Dermis microvascular lymphatic vessel endothelial cell (primary cell): ENCODE data around the gene WNT5B. TPM values are rescaled to one million over a fixed set of nuclear protein-coding genes. Genes with fewer than 3 reads are reported as not detected.

Experiments
- DNase-seq, 2 donors: peaks; one replicate each; pipeline versions ENCODE4 v3.0.0 to v3.0.0-alpha.2; 2010; ENCODE audit warnings: low read depth in 2 of 2
- total RNA-seq: library from RNA; depleted of rRNA; stranded (reverse); fragments of >200 nt; gene quantifications from 2 replicates; pipeline ENCODE4 v1.2.1, GENCODE V29; 2014

The WNT5B gene
- total RNA-seq, 1 donor from 2014 or later, result 0.13 TPM

DNA sequence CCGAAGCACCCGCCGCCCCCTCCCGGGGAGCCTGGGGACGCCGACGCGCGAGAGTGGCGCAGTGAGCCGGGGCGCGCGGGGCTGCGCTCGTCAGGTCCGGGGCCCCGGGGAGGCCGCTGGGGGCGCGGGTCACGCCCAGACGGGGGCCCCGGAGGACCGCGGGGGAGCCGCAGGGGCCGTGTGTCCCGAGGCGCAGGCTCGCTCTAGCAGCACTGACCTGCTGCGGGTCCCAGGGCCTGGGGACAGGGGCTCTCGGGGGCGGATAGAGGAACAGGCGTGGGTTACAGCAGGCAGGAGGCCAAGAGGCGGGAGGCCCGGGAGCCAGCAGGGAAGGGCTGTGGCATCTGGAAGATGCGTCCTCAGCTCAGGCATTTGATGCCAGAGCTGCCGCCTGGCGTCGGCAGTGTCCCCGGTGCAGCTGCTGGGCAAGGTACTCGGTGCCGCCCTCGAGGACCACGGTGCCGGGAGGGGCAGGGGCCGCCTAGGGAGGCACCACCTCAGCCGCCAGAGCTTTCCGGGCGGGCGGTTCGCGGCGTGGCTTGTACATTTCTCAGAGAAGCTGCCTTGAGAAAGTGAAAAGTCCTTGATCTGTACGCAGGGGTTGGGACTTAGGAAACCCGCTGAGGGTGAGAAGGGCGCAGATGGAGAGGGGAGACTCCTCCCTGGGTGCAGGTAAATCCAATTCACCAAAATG is 1.2 kb downstream of the WNT5B start:
- peak in 1 of 2 donors; percentile 10 for DNase-seq

DNA sequence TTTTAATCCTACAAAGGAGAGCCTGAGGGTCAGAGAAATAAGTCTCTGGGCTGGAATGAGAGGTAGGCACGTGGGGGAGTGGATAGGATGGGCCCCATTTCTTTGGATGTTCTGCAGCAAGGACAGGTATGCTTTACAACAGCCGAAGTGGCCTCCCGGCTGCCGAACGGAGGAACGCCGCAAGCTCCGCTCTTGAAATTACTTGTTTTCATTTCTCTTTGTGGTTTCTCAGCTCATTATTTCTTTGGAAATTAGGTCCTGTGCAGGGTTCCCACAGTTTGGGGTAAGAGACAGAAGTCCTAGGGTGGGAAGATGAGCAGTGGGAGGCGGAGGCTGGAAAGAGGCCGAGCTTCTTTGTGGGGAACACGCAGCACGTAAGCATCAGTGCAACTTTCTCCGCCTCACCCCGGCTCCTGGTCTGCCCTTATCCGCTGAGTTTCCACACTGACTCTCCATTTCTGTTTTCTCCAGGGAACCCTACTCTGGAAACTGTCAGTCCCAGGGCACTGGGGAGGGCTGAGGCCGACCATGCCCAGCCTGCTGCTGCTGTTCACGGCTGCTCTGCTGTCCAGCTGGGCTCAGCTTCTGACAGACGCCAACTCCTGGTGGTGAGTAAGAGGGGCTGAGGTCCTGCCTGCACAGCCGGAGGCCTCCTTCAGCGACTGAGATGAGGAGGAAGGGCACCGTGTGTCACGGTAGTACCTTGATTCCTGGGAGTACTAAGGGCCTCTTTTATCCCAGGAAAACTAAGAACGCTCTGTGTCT is 2.0 kb downstream of the WNT5B start:
- DNase-seq, result peak in 1 of 2 donors; percentile 11

DNA sequence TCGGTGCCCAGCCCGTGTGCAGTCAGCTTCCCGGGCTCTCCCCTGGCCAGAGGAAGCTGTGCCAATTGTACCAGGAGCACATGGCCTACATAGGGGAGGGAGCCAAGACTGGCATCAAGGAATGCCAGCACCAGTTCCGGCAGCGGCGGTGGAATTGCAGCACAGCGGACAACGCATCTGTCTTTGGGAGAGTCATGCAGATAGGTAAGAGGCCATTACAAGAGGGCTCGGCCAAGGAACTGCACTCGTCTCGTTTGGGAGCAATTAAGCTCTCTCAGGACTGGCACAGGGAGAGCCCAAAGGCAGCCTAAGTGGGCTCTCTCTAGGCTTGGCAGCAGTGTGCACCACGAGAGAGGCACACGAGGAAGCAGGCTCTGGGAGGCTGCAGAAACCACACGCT is 3.7 kb downstream of the WNT5B start:
- DNase-seq, result no peak

DNA sequence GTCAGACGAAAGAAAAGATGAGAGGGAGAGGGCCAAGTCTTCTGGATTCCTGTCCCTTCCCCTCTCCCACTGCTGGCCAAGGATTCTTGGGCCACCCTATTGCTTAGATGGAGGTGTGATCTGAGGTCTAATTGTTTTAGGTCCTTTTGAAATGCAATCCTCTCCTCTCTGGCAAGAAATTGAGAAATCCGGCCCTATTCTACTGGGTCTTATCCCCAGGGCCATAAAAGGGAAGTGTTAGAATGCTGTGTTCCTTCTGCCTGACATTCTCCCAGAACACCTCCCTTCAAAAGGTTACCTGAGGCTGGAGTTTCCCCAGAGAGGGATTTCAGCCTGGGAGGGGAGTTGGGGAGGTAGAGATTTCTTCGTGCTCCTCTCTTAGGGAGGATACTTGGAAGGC is 4.4 kb downstream of the WNT5B start:
- DNase-seq, result no peak

DNA sequence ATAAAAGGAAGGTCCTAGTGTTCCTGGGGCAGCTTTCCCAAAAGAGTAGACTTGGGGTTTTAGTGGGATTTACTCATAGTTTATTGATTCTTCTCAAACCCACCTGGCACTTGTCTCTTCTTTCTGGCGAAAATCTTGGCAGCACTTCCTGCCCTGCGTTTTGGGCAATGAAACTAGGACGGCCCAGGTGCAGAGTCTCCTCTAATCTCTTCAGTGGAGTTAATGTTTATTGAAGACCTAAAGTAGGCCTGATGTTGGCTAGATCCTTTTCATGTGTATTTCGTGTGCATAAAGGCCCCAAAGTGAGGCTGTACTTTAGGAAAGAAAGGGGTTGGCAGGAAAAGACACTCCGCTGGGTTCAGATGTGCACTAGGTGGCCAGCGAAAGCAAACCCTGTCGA is 5.1 kb downstream of the WNT5B start:
- no peak for DNase-seq

DNA sequence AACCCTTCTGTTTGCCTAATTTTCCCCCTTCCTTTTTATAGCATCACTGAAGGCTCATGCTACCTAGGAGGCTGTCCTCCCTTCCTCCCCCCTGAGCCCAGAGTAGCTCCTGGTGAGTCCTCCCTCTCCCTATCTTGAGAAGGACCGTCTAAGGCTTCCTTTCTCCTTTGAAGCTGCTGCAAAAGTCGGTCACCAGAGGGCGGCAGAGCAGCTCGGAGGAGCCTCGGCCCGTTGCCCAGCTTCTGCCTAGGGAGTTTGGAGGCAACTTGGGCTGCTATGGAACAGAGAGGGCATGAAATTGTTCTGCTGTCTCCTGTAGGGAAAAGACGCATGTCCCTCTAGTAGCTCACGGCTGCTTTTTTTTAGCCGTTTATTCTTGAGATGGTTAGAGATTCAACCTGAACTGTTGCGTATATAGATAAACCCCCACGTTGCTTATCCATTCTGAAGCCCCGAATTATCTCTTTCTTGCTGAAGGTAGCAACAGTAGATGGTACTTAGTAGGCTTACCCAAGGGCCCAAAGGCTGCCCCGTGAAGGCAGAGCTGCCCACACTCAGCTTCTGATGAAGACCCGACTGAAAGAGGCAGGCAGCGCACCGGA is 5.7 kb downstream of the WNT5B start:
- peak; percentile 6 to 63 for DNase-seq

DNA sequence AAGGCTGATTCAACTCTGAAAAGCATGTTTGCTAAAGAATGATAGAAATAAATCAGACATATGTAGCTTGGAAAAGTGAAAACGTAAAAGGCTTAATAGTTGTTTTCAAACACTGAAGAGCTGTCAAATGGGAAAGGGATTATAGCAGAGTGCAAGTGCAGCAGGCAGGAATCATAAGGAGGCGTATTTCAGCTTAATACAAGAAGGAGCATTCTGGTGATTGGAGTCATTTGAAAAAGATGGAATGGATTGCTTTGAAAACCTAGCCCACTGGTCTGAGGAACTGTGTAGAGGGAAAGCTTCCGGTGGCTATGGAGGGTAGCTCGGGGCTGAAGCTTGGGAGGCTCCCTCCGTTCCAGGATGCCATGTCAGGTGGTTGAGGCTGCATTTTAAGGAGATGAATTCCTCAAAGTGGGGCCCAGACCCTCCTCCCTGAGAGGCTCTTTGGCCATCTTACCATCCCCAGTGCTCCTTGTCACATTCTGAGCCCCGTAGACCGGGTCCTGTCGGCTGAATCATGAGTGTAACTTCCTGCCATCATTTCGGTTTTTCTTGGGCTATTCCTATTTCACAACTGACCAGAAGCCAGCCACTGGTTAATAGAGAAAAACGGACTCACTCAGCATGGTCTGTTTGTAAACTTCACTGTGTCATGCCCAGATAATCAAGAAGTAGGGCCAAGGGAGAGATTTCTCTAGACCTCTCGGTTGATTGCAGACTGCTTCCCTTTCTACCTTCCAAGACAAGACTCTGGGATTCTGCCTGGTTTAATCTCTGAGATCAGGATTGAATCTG is 6.5 kb downstream of the WNT5B start:
- no peak for DNase-seq

DNA sequence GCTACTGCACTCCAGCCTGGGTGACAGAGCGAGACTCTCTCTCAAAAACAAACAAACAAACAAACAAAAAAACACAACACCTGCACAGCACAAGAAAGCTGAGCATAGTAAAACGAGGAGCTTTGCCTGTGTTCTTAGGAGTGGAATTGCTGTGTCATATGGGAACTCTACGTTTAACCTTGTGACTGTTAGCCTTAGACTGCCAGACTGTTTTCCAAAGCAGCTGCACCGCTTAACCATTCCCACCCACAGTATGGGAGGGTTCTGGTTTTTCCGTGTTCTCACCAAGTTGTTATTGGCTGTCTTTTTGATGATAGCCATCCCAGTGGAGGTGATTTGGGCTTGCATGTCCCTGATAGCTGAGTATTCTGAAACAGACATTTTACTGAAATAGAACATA is 9.2 kb downstream of the WNT5B start:
- no peak for DNase-seq

DNA sequence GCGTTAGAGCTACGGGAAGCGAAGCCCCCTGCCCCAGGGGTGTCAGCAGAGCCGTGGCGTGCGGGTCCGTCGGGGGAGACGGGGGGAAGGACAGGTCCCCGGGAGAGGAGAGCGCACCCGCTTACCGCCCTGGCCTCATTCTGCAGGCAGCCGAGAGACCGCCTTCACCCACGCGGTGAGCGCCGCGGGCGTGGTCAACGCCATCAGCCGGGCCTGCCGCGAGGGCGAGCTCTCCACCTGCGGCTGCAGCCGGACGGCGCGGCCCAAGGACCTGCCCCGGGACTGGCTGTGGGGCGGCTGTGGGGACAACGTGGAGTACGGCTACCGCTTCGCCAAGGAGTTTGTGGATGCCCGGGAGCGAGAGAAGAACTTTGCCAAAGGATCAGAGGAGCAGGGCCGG is 10.5 kb downstream of the WNT5B start:
- no peak for DNase-seq

DNA sequence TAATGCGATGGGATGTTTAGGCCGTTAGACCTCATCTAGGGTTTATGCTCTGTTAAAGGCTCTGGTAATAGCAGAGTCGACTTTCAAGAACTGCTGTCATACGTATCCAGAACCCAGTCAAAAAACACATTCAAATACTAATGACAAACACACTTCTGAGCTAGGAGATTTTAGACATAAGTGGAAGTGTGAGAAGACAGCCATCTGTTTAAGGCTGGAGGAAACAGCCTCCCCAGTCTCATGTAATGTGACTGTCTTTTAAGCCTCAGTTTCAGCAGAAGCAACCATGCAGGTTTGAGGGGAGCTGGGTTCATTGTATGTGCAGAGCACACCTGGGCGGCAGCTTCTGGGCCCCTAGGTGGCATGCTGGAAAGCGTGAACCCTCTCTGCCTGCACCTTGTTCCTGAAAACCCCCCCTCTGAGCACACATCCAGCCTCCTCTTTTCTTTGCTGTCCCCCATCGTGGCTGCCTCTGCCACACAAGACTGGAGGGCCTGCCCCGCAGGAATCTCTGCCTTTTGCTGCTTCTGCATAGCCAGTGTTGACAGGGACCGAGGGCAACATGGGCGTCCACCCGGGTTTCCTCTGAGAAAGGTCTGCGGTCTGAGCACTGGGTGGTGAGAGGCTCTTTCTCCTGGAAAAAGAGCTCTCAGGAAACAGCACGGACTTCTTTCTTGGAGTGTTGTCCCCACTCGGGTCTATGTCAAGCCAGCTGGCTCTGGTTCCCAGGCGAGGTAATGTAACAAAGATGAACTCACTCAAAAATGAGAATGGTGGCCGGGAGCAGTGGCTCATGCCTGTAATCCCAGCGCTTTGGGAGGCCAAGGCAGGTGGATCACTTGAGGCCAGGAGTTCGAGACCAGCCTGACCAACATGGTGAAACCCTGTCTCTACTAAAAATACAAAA is 11.6 kb downstream of the WNT5B start:
- no peak for DNase-seq

DNA sequence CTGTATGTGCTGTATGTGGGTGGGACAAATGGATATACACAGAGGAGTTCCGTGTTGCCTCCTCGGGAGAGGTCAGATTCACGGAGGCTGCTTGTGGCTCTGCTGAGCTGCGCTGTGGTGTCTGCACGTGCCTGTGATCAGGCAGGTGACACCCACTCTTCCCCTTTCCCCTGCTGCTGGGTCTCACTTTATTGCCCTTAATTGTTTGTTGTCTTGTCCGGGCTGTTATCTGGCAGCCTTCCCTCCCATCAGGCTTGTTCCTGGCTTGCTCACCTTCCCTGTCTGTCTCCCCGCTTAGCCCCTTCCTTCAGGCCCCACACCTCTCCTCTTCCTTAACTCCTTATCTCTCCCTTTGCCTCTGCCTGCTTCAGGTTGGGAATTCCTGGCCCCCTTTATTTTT is 13.5 kb downstream of the WNT5B start:
- no peak for DNase-seq

DNA sequence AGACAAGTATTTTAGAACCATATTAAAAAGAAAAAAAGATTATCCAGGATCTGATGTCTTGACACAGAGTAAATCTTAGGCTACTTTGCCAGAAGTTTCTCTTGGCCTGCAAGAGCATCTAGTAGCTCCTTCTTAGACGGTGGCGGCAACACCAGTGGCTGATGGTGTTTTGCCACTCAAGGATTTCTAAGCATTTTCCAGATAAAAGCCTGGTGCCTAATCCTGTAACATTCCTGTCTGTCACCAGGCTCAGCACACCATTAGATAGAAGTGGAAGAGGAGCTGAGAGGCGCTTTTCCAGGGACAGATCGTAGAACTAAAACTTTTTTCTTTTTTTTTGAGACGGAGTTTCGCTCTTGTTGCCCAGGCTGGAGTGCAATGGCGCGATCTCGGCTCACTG is 14.0 kb downstream of the WNT5B start:
- DNase-seq, result no peak

DNA sequence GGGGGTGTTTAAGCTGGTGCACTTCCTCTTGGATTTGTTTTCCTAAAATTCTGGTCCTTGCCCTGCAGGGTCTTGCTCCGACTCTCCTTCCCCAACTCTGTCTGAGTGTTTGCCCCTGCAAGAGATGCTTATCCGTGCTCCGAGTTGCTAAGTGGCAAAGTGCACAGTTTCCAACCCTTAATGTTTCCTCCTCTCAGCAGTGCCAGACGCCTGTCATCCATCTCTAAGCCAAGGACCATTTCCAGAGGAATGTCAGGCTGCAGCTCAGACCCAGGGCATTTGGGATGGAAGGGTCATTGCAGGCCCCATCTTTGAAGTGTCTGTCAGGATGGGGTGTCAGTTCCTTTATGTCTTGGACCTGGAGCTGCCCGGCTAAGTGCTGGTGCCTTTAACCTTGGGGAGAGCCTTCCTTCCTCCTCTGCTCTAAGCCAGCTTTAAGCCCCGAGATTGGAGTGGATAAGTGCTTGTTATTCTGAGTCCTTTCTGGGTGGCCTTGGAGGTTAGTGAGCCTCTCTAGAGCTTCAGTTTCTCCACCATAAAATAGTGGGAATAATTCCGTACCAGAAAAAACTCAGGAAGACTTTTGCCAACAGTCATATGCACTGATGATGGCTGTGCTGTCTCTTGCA is 15.0 kb downstream of the WNT5B start:
- DNase-seq, result no peak

DNA sequence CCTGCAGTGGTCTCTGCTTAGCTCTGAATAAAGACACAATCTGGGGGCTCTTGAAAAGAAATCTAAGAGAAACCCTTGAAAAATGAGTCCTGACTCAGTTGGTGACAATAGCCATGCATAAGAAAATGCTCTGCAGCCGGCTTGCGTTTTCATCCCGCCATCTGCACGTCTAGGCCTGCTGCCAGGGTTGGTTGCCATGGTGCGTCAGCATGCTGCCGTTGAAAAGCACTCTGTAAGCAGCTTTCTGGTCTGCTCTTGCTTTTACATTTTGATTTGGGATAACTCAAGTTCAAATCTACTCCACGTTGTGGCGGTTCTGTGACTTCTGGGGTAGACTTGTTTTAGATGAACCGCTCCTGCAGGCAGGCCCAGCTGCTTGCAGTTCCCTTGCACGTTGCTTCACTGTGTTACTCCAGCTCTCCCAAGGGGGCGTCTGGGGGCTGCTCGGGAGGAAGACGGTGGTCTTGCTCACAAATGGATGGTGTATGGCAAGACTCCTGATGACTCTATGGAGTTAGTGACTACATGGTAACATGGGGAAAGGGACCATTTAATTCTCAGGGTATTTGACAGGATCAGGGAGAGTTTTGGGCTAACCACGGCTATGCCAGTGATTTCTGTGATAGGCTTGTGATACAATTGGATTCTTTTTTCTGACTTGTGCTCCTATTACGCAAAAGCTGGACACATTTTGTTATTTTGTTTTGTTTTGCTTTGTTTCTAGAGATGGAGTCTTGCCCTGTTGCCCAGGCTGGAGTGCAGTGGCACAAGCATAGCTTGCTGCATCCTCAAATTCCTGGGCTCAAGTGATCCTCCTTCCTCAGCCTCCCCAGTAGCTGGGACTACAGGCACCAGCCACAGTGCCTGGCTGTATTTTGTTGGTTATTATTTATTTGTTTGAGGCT is 15.8 kb downstream of the WNT5B start:
- DNase-seq, result peak; percentile 67 to 76

DNA sequence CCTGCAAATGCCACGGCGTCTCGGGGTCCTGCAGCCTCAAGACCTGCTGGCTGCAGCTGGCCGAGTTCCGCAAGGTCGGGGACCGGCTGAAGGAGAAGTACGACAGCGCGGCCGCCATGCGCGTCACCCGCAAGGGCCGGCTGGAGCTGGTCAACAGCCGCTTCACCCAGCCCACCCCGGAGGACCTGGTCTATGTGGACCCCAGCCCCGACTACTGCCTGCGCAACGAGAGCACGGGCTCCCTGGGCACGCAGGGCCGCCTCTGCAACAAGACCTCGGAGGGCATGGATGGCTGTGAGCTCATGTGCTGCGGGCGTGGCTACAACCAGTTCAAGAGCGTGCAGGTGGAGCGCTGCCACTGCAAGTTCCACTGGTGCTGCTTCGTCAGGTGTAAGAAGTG is 16.8 kb downstream of the WNT5B start:
- no peak for DNase-seq

DNA sequence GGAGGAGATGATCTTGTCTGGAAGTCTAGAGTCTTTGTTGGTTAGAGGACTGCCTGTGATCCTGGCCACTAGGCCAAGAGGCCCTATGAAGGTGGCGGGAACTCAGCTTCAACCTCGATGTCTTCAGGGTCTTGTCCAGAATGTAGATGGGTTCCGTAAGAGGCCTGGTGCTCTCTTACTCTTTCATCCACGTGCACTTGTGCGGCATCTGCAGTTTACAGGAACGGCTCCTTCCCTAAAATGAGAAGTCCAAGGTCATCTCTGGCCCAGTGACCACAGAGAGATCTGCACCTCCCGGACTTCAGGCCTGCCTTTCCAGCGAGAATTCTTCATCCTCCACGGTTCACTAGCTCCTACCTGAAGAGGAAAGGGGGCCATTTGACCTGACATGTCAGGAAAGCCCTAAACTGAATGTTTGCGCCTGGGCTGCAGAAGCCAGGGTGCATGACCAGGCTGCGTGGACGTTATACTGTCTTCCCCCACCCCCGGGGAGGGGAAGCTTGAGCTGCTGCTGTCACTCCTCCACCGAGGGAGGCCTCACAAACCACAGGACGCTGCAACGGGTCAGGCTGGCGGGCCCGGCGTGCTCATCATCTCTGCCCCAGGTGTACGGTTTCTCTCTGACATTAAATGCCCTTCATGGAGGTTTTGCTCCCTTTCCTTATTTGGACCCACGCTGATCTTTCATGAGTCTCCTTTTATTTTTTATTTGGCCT is 17.7 kb downstream of the WNT5B start:
- DNase-seq, result no peak

DNA sequence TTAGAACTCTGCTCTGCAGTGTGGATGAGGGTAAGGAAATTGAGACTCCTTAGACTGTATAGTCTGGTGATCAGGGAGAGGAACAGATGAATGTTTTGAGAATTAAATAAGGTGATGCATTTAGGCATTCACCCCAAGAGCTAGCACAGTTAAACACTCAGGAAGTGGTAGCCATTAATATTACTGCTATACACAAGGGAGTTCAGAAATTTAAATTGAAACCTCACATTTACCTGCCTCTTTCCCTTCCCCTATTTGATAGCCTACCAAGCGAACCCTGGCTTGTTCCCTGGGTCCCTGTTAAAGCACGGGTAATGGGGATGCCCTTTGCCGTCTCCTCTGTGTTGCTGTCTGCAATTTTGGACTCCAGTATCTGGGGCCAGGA is 18.2 kb downstream of the WNT5B start:
- DNase-seq, result no peak

DNA sequence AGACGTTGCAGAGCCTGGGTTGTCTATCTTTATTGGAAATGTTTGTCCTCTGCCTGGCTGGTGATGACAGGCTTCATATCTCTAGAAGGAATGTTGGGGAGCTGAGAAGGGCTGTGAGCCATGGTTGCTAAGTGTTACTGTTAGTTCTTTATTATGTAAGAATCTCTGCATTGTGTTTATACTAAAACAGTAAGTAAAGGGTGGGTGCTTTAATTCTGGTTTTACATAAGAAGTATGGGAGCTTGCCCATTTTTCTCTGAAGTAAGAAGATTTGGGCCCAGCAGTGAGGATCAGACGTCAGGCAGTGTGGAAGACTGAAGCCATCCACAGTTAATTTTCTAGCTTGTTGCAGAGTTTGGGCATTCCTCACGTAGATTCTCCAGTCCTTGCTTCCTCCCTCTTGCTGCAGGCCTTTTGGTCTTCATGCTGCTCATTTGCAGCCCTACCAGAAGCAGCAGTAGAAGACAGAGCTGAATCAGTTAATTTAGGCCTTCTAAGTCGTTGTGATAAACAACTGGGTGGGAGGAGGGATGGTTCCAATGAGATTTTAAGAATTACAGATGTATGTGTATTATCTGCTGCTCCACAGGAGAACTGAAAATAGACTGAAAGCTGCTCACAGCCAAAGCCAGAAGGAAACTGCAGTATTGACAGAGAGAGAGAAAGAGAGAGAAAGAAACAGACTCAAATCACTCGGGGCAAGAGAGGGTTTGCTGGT is 21.4 kb downstream of the WNT5B start:
- DNase-seq, result no peak
